Esophagus squamous epithelium (tissue), 4 donors: ENCODE measurements around the gene PLEKHS1.

ENCODE experiments used
- CTCF ChIP-seq, 6 experiments: fragments of 450-650 bp in 4 of 6; fragments of 200-600 bp in 2 of 6; sonication (generic) in 2 of 6; IDR thresholded peaks; one replicate each; pipeline ENCODE4 v1.5.1; 2016 to 2019; ENCODE audit warnings: antibody characterized with exemption in 6 of 6, mild to moderate bottlenecking in 4 of 6, moderate library complexity in 4 of 6
- POLR2A ChIP-seq, 4 donors: fragments of 450-650 bp; IDR thresholded peaks; one replicate each; pipeline ENCODE4 v1.6.1; 2017; ENCODE audit warnings: antibody characterized with exemption in 4 of 4, mild to moderate bottlenecking in 4 of 4, moderate library complexity in 3 of 4

- TF ChIP-seq CTCF (IDR thresholded peaks at IDR 0.05) (no peak), POLR2A (IDR thresholded peaks at IDR 0.05) (no peak)
Observed at GRCh38 chr10:113751181-113751732, at the start of gene PLEKHS1.
